Ectodermal cell (in vitro differentiated cells): Measurements from ENCODE around the gene RCSD1.
"Not testable (repeated sequence)": the region's sequence is repeated elsewhere in the genome, so short reads cannot be mapped to it uniquely, and the experiment has no call there.

ENCODE experiments used
- H3K27ac ChIP-seq: 2 replicates; pipeline ENCODE4 v1.7.0; 2013; ENCODE audit warnings: mild to moderate bottlenecking, low read depth, low read length; ENCODE audit not compliant: insufficient read depth, poor library complexity, severe bottlenecking
- H3K27me3 ChIP-seq: 2 replicates; pipeline ENCODE4 v1.7.0; 2013; ENCODE audit warnings: mild to moderate bottlenecking, low read length; ENCODE audit not compliant: insufficient read depth, control insufficient read depth, poor library complexity, severe bottlenecking
- H3K36me3 ChIP-seq: one replicate; pipeline ENCODE4 v1.7.0; 2013; ENCODE audit warnings: low read length; ENCODE audit not compliant: control insufficient read depth, insufficient read depth
- H3K4me1 ChIP-seq: one replicate; pipeline ENCODE4 v1.7.0; 2013; ENCODE audit warnings: low read length; ENCODE audit not compliant: control insufficient read depth, insufficient read depth
- H3K4me3 ChIP-seq: 2 replicates; pipeline ENCODE4 v1.7.0; 2013; ENCODE audit warnings: low read depth, low read length, control low read depth; ENCODE audit not compliant: insufficient read depth
- H3K9me3 ChIP-seq: 2 replicates; pipeline ENCODE4 v1.7.0; 2013; ENCODE audit warnings: mild to moderate bottlenecking, low read length, moderate library complexity; ENCODE audit not compliant: control insufficient read depth
- WGBS, 2 experiments: methylation state at CpG; one replicate each; pipeline ENCODE4 v1.1.7; 2013; ENCODE audit warnings: missing lambda C conversion rate in 2 of 2; 5-methylcytosine and 5-hydroxymethylcytosine counted together

RCSD1 gene

DNA sequence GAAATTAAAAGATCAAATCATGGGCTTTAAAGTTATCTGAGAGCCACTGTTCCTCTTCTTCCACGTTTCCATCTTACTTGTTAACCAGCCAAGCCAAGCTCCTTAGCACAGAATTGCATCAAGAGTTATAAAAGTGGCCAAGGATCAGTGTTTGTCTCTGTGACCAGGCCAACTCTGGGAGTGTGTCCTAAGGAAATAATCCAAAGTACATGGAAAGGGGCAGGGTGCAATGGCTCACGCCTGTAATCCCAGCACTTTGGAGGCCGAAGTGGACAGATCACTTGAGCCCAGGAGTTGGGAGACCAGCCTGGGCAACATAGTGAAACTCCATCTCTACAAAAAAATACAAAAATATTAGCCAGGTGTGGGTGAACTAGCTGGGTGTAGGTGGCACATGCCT lies 81.8 kb downstream of the RCSD1 start:
- Histone ChIP-seq H3K27me3 (peaks cover 34% of the 10 kb centered on the region), H3K4me3 (no peak overlapping the region), H3K9me3 (no peaks in the 10 kb centered on the region), H3K27ac (no peak overlapping the region), H3K4me1 (peaks cover 3% of the 10 kb centered on the region), H3K36me3 (no peaks in the 10 kb centered on the region)
- 90 to 91% methylated on average over 3 of the region's 3 CpGs for WGBS, 2 experiments

DNA sequence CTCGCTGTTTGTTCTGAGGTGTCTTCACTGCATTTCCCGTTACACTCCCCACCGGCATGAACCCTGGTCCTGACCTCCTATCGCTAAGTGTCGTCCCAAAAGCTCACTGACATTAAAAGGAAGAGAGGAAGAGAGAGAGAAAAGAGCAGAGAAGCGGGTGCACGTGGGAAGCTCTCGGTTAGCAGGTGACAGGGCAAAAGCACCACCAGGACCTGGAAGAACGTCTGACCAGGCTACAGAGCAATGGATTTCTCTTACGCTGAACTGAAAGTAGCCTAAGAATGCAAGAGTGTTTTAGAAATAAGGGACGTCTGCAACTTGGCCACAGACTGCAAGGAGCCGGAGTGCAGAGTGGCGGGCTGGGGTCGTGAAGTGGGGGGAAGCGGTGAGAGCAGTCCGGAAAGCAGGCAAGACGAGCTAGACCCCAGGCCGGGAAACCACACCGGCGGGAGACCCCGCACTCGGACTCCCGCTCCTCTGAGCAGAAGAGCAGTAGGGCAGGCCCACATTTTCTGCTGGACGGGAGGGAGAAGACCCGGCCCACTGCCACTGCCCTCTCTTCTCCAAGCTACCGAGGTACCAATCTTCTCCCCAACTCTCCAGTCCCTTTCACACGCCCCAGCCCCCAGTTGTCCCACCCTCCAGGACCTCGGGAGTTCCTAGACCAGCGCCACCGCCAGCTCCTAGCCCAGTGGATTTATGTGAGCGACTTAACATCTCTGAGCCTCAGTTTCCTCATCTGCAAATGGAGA lies 83.5 kb downstream of the RCSD1 start:
- no peaks in the 10 kb centered on the region for H3K36me3 ChIP-seq

DNA sequence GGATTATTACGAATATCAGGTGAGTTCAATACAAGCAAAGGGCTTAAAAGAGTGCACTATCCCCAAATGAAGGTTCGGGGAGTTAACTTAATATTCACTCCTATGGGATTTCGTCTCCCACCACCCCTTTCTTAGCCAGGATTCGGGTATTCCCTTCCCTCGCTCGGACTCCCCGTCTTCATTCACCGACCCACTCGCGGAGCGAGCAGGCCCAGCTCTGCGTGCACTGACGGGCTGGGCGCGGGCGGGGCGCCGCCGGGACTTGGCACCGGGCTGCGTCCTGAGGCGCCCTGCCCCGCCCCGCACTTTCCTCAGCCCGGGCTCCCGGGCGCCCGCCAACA lies 84.0 kb downstream of the RCSD1 start:
- Histone ChIP-seq H3K9me3 (no peaks in the 10 kb centered on the region), H3K36me3 (no peaks in the 10 kb centered on the region), H3K27me3 (peaks cover 34% of the 10 kb centered on the region), H3K4me3 (peak overlapping the region; percentile 85), H3K4me1 (no peaks in the 10 kb centered on the region), H3K27ac (no peak overlapping the region)
- WGBS, 2 experiments: 0 to 1% methylated on average over 28 of the region's 28 CpGs

More for the DNA sequence above, 83.5 kb downstream of the RCSD1 start:
- 3% methylated on average over 31 of the region's 31 CpGs for WGBS, 2 experiments
- Histone ChIP-seq H3K9me3 (no peaks in the 10 kb centered on the region), H3K4me3 (peak overlapping the region; percentile 85), H3K27me3 (peaks cover 34% of the 10 kb centered on the region), H3K27ac (no peak overlapping the region), H3K4me1 (no peaks in the 10 kb centered on the region)

- H3K4me3 ChIP-seq: peak overlapping the region; percentile 85
- H3K27ac ChIP-seq: no peak overlapping the region
- H3K4me1 ChIP-seq: no peaks in the 10 kb centered on the region
- WGBS, 2 experiments: 0% methylated on average over 50 of the region's 50 CpGs
- peaks cover 34% of the 10 kb centered on the region for H3K27me3 ChIP-seq
- no peaks in the 10 kb centered on the region for H3K36me3 ChIP-seq
- H3K9me3 ChIP-seq: no peaks in the 10 kb centered on the region
Observed at GRCh38 chr1:167714439-167715156, 84.6 kb downstream of the RCSD1 start.

DNA sequence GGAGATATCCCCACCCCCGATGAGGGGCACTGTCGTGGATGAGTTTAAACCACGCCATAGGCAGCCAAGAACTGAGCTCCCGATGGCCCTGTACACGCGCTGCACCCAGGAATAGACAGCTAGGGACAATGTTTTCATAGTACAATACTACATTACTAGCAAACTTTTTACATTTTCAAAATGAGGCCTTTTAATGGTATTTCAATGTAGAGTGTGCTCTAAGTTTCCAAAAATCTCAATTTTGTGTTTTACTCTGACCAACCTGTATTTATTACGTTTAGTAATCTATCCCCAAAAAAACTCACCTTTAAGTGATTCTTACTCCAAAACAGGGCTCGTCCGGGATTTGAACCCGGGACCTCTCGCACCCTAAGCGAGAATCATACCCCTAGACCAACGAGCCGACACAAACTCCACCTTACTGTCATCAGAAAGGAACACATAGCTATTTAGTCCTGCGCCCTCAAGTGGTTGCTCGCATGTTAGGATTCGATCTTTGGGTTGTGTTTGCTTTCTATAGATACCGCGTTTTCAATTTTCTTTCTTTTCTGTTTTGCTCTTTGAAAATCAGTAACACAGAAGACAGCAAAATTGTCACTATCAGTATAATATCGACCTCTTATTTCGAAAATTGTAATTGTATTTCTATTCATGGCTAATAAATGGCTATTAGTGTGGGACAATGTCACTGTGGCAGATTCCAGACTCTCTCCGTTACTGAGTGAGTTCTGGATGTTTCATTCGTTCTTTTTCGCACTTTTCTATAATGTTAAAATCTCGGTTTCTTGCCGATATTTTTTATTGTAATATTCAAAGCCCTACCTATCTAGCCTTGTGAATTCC lies 85.3 kb downstream of the RCSD1 start:
- H3K27me3 ChIP-seq: peaks cover 34% of the 10 kb centered on the region
- no peak overlapping the region for H3K27ac ChIP-seq
- H3K36me3 ChIP-seq: no peaks in the 10 kb centered on the region
- WGBS, 2 experiments: 0% methylated on average over 24 to 26 of the region's 26 CpGs
- H3K4me3 ChIP-seq: peak overlapping the region; percentile 85
- no peaks in the 10 kb centered on the region for H3K9me3 ChIP-seq
- no peaks in the 10 kb centered on the region for H3K4me1 ChIP-seq

- H3K27ac ChIP-seq: no peak overlapping the region
- no peaks in the 10 kb centered on the region for H3K9me3 ChIP-seq
- peaks cover 33% of the 10 kb centered on the region for H3K27me3 ChIP-seq
- no peaks in the 10 kb centered on the region for H3K4me1 ChIP-seq
- peak overlapping the region; percentile 85 for H3K4me3 ChIP-seq
- no peaks in the 10 kb centered on the region for H3K36me3 ChIP-seq
- WGBS, 2 experiments: 0 to 4% methylated on average over 1 to 3 of the region's 4 CpGs
Observed at GRCh38 chr1:167716000-167716271, 85.9 kb downstream of the RCSD1 start.

DNA sequence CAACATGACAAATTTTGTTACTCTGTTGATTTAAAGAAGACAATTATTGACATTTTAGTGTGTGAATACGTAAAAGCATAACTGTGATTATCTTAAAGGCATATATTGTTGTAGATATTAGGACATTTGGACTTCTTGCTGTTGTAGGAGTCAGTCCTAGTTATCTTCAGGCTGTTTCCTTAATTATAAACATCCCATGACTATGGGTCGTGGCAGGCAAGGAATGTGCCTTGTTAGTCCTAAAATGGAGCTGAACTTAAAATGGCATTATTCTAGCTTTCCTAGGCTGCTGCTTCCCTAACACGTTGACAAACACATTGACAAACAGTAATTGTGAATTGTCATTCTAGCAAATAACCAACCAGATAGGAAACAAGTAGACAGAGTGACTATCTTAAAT lies 87.3 kb downstream of the RCSD1 start:
- no peak overlapping the region for H3K27ac ChIP-seq
- 91 to 94% methylated on average over 3 of the region's 3 CpGs for WGBS, 2 experiments

GRCh38 chr1:167718914-167719691 lies 89.1 kb downstream of the RCSD1 start:
- no peaks in the 10 kb centered on the region for H3K36me3 ChIP-seq
- H3K4me1 ChIP-seq: peaks cover 17% of the 10 kb centered on the region
- no peaks in the 10 kb centered on the region for H3K9me3 ChIP-seq
- WGBS, 2 experiments: 82 to 83% methylated on average over 7 of the region's 7 CpGs
- no peak overlapping the region for H3K27ac ChIP-seq
- peaks cover 4% of the 10 kb centered on the region for H3K27me3 ChIP-seq
- H3K4me3 ChIP-seq: no peak overlapping the region

More for the DNA sequence above, 87.3 kb downstream of the RCSD1 start:
- Histone ChIP-seq H3K36me3 (no peaks in the 10 kb centered on the region), H3K27me3 (peaks cover 22% of the 10 kb centered on the region), H3K4me3 (no peak overlapping the region), H3K4me1 (peaks cover 7% of the 10 kb centered on the region), H3K9me3 (no peaks in the 10 kb centered on the region)

DNA sequence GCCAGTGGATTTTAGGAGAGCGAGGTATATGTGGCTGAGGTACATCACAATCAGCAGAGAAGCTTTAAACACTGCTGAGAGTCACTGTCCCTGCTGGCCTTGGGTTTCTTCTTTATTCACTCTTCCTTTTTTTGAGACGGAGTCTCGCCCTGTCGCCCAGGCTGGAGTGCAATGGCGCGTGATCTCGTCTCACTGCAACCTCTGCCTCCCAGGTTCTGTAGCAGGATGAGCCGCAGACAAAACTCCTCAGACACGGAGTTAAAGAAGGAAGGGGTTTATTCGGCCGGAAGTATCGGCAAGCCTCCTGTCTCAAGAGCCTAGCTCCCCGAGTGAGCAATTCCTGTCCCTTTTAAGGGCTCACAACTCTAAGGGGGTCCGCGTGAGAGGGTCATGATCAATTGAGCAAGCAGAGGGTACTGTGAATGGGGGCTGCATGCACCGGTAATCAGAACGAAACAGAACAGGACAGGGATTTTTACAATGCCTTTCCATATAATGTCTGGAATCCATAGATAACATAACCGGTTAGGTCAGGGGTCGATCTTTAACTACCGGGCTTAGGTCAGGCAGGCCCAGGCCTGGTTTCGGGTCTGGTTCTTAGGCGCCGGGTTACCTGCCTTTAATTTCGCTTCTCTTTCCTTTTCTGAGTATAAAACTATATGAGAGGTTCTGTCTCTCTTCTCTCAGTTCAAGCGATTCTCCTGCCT lies 89.8 kb downstream of the RCSD1 start:
- not testable (repeated sequence) for H3K27ac ChIP-seq, H3K27me3 ChIP-seq, H3K4me3 ChIP-seq, H3K36me3 ChIP-seq, H3K9me3 ChIP-seq
- 88 to 90% methylated on average over 25 of the region's 25 CpGs for WGBS, 2 experiments
- peaks cover 23% of the 10 kb centered on the region for H3K4me1 ChIP-seq
